ENCODE measurements around the gene CKM.

DNA sequence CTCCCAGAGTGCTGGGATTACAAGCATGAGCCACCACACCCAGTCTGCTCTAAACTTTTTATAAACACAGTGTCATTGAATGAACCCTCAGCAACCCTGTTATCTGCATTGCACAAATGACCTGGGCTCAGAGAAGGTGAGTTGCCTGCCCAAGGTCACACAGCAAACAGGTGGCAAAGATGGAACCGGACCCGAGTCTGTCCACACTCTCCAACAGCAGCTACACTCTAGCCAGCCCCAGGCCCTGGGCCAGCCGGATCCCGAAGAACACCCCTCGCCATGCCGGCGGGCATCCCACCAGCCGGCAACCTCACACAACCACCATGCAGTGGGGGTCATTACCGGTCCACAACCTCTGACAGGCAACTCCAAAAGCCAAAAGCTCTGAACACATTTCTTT, 33.2 kb upstream of the CKM start:
- TF ChIP-seq, protein P1, sequence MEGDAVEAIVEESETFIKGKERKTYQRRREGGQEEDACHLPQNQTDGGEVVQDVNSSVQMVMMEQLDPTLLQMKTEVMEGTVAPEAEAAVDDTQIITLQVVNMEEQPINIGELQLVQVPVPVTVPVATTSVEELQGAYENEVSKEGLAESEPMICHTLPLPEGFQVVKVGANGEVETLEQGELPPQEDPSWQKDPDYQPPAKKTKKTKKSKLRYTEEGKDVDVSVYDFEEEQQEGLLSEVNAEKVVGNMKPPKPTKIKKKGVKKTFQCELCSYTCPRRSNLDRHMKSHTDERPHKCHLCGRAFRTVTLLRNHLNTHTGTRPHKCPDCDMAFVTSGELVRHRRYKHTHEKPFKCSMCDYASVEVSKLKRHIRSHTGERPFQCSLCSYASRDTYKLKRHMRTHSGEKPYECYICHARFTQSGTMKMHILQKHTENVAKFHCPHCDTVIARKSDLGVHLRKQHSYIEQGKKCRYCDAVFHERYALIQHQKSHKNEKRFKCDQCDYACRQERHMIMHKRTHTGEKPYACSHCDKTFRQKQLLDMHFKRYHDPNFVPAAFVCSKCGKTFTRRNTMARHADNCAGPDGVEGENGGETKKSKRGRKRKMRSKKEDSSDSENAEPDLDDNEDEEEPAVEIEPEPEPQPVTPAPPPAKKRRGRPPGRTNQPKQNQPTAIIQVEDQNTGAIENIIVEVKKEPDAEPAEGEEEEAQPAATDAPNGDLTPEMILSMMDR (IDR thresholded peaks at IDR 0.05; ENCODE audit: borderline replicate concordance, extremely low read depth, low read length, poor library complexity, severe bottlenecking): no peak
- no peak for TF ChIP-seq EZH2 (IDR thresholded peaks at IDR 0.05; ENCODE audit: borderline replicate concordance, low read depth, low read length, severe bottlenecking)
